OCI-LY1 (cell line): ENCODE data around the gene DNAH7.

ENCODE experiments used
- H2AFZ ChIP-seq: fragments of 200-600 bp; sonication (generic), shearing (Covaris generic); 2 replicates; pipeline ENCODE4 v1.6.0; 2014; ENCODE audit warnings: antibody characterized with exemption, mild to moderate bottlenecking, low read length
- H3F3A ChIP-seq: fragments of 200-600 bp; sonication (generic), shearing (Covaris generic); 2 replicates; pipeline ENCODE4 v1.6.0; 2014; ENCODE audit warnings: mild to moderate bottlenecking, antibody characterized with exemption, low read length, moderate library complexity; ENCODE audit not compliant: insufficient read depth
- H3K27ac ChIP-seq: fragments of 200-600 bp; sonication (generic); 2 replicates; pipeline ENCODE4 v1.5.1; 2014; ENCODE audit warnings: low read length, mixed run types, mild to moderate bottlenecking, low read depth; ENCODE audit not compliant: poor library complexity, severe bottlenecking
- H3K27me3 ChIP-seq: fragments of 200-600 bp; sonication (generic); 2 replicates; pipeline ENCODE4 v1.6.0; 2014; ENCODE audit warnings: antibody characterized with exemption, mild to moderate bottlenecking, low read length, moderate library complexity; ENCODE audit not compliant: insufficient read depth
- H3K36me3 ChIP-seq: fragments of 200-600 bp; sonication (generic); 2 replicates; pipeline ENCODE4 v1.6.1; 2014; ENCODE audit warnings: mild to moderate bottlenecking, antibody characterized with exemption, low read length, moderate library complexity, mixed read lengths; ENCODE audit not compliant: insufficient read depth
- H3K4me1 ChIP-seq: fragments of 200-600 bp; sonication (generic); 2 replicates; pipeline ENCODE4 v1.5.1; 2014; ENCODE audit warnings: mild to moderate bottlenecking, low read length, moderate library complexity; ENCODE audit not compliant: insufficient read depth, severe bottlenecking
- H3K4me2 ChIP-seq: fragments of 200-600 bp; sonication (generic), shearing (Covaris generic); 2 replicates; pipeline ENCODE4 v1.6.1; 2014; ENCODE audit warnings: low read length
- H3K4me3 ChIP-seq: fragments of 200-600 bp; sonication (generic); 2 replicates; pipeline ENCODE4 v1.5.1; 2014; ENCODE audit warnings: low read length, low read depth, mild to moderate bottlenecking, mixed read lengths; ENCODE audit not compliant: poor library complexity, severe bottlenecking
- H3K79me2 ChIP-seq: fragments of 200-600 bp; shearing (Covaris generic); 2 replicates; pipeline ENCODE4 v1.6.1; 2016; ENCODE audit warnings: mixed run types, low read length, mixed read lengths; ENCODE audit not compliant: insufficient read depth
- H3K9ac ChIP-seq: fragments of 200-600 bp; sonication (generic), shearing (Covaris generic); 2 replicates; pipeline ENCODE4 v1.6.1; 2014; ENCODE audit warnings: mild to moderate bottlenecking, low read length, mixed read lengths
- H3K9me2 ChIP-seq: fragments of 200-600 bp; sonication (generic), shearing (Covaris generic); 2 replicates; pipeline ENCODE4 v1.6.1; 2014; ENCODE audit warnings: low read depth, mild to moderate bottlenecking, low read length, mixed read lengths
- H3K9me3 ChIP-seq: fragments of 200-600 bp; shearing (Covaris generic); 2 replicates; pipeline ENCODE4 v1.6.1; 2014; ENCODE audit warnings: low read length, mixed read lengths
- H4K20me1 ChIP-seq: fragments of 200-600 bp; sonication (generic), shearing (Covaris generic); 2 replicates; pipeline ENCODE4 v1.6.0; 2016; ENCODE audit warnings: mild to moderate bottlenecking, low read length; ENCODE audit not compliant: insufficient read depth
- EZH2 ChIP-seq: fragments of 200-600 bp; sonication (generic), shearing (Covaris generic); IDR thresholded peaks from 2 replicates; pipeline ENCODE4 v1.8.0; 2017; ENCODE audit warnings: borderline replicate concordance, mixed run types, mild to moderate bottlenecking, antibody characterized with exemption, low read length, moderate library complexity, mixed read lengths
- TF ChIP-seq, protein P1 (sequence below): fragments of 200-600 bp; sonication (generic), shearing (Covaris generic); IDR thresholded peaks from 2 replicates; pipeline ENCODE4 v1.5.1; 2017; ENCODE audit warnings: mild to moderate bottlenecking, antibody characterized with exemption, low read length, moderate library complexity, mixed read lengths

The DNAH7 gene

DNA sequence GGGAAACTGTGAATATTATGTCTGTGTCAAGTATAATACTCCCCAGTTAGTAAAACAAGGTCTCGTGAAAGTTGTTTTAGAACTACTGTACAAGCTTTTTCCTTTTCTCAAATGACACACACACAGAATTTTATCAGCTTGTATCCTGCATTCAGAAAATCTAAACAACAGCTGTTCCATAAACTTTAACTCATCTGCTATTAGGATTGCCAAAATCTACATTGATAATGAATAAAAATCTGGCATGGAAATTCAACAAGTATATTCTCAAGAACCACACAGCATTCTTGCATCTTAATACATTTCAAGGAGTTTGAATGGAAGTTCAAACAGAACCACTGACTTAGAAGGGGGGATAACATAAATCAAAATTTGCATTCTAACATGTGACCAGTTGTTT, 260.4 kb downstream of the DNAH7 start:
- H3K27ac ChIP-seq = no peak overlapping the region
- H3K4me2 ChIP-seq = no peak overlapping the region
- H3K27me3 ChIP-seq = no peaks in the 10 kb centered on the region
- H4K20me1 ChIP-seq = no peaks in the 10 kb centered on the region; the same call in 1 of the 2 replicates
- H3K4me1 ChIP-seq = no peaks in the 10 kb centered on the region
- H3K79me2 ChIP-seq = no peaks in the 10 kb centered on the region
- no peaks in the 10 kb centered on the region for H3K36me3 ChIP-seq
- no peak overlapping the region for H2AFZ ChIP-seq
- H3K9me3 ChIP-seq = no peaks in the 10 kb centered on the region
- no peak overlapping the region for H3K4me3 ChIP-seq
- H3K9ac ChIP-seq = no peak overlapping the region
- no peaks in the 10 kb centered on the region for H3K9me2 ChIP-seq
- TF ChIP-seq EZH2 = no peak
- TF ChIP-seq, protein P1, sequence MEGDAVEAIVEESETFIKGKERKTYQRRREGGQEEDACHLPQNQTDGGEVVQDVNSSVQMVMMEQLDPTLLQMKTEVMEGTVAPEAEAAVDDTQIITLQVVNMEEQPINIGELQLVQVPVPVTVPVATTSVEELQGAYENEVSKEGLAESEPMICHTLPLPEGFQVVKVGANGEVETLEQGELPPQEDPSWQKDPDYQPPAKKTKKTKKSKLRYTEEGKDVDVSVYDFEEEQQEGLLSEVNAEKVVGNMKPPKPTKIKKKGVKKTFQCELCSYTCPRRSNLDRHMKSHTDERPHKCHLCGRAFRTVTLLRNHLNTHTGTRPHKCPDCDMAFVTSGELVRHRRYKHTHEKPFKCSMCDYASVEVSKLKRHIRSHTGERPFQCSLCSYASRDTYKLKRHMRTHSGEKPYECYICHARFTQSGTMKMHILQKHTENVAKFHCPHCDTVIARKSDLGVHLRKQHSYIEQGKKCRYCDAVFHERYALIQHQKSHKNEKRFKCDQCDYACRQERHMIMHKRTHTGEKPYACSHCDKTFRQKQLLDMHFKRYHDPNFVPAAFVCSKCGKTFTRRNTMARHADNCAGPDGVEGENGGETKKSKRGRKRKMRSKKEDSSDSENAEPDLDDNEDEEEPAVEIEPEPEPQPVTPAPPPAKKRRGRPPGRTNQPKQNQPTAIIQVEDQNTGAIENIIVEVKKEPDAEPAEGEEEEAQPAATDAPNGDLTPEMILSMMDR = no peak
- no peaks in the 10 kb centered on the region for H3F3A ChIP-seq

DNA sequence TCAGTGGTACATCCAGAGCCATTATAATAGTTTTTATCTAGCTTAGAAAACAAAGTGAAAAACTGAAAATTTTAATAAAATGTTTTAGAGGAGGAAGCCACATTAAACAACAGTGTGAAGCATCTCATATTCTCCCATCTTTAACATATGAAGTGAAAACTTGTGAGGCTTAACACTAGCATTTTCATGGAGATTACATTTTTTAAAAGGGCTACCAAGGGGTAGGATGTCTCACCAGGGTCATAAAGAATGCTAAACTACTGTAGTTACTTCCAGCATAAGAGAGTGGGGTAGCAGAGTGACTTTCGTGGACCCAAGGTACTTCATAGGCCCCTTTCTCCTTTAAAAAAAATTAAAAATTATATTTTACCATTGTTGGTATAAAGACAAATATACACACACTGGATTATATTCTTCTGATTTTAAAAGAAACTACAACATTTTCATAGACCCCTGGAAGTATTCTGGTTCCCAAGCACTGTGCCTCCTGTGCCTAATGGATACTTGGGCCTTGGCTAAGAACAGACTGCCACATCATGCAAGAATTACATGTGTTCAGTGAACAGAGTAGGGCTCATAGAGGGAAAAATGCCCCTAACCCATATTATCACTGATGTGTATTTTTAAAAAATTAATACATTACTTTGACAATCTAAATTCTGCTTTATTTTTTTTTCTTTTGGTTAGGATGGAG, 263.2 kb downstream of the DNAH7 start:
- Histone ChIP-seq H4K20me1 (no peaks in the 10 kb centered on the region; the same call in 1 of the 2 replicates), H3F3A (no peaks in the 10 kb centered on the region), H3K27me3 (no peaks in the 10 kb centered on the region), H3K9ac (no peak overlapping the region), H3K4me3 (no peak overlapping the region), H3K36me3 (no peaks in the 10 kb centered on the region), H3K9me3 (no peaks in the 10 kb centered on the region), H3K79me2 (no peaks in the 10 kb centered on the region), H3K9me2 (no peaks in the 10 kb centered on the region), H2AFZ (no peak overlapping the region), H3K4me2 (no peak overlapping the region), H3K4me1 (no peaks in the 10 kb centered on the region), H3K27ac (no peak overlapping the region)
- no peak for TF ChIP-seq EZH2
- TF ChIP-seq, protein P1 = no peak

DNA sequence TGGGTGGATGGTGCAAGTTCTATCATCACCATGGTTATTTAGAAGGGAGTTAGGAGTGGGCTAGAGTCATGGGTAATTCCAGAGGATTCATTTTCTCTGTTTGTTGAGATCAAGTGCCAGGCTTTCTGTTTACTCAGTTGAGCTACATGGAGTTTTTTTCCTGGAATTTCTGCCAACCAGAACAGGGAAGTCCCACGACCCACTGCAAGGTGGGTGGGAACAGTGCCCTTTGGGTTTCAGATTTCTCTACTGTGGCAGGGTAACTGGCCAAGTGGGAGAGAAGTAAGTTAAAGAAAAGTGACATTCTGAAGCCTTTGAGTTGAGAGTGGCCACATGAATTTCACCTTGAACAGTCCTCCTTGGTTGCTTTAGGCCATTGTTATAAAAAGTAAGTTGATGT, 272.8 kb downstream of the DNAH7 start:
- Histone ChIP-seq H3K36me3 (no peaks in the 10 kb centered on the region), H3F3A (no peaks in the 10 kb centered on the region), H3K9me2 (no peaks in the 10 kb centered on the region), H3K9me3 (no peaks in the 10 kb centered on the region), H3K9ac (no peak overlapping the region), H3K79me2 (no peaks in the 10 kb centered on the region), H4K20me1 (no peaks in the 10 kb centered on the region), H3K4me2 (no peak overlapping the region), H3K27me3 (no peaks in the 10 kb centered on the region), H2AFZ (no peak overlapping the region), H3K4me1 (no peaks in the 10 kb centered on the region), H3K4me3 (no peak overlapping the region), H3K27ac (no peak overlapping the region)
- TF ChIP-seq EZH2 = no peak
- TF ChIP-seq, protein P1 = no peak
